Skeletal muscle cell (primary cell): ENCODE results near the gene SYT11.

Source experiments
- DNase-seq: peaks from one replicate; pipeline ENCODE4 v3.0.0-alpha.2; 2010; ENCODE audit warnings: low read depth
- H3K4me3 ChIP-seq: 2 replicates; pipeline ENCODE4 v1.5.1; 2011; ENCODE audit warnings: low read depth, mild to moderate bottlenecking, control low read depth, low read length, moderate library complexity

Gene SYT11

GRCh38 chr1:155931332-155932038 lies 72.1 kb downstream of the SYT11 start:
- no peak for DNase-seq
- peak overlapping the region; percentile 9 for H3K4me3 ChIP-seq

- no peak overlapping the region for H3K4me3 ChIP-seq
- DNase-seq, result no peak
Measured at GRCh38 chr1:155932081-155932480, 72.7 kb downstream of the SYT11 start.

DNA sequence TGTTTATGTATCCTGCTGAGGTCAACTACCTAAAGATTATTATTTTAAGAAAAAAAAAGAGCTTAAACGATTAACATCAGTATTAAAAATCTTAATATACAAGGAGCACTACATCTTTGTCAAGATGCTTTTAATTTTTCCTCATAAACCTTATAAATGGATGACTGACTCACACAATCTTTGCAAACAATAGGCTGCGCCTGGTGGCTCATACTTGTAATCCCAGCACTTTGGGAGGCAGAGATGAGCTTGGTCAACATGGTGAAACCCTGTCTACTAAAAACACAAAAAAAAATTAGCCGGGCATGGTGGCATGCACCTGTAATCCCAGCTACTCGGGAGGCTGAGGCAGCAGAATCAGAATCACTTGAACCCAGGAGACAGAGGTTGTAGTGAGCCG lies 73.1 kb downstream of the SYT11 start:
- DNase-seq, result no peak
- no peak overlapping the region for H3K4me3 ChIP-seq

DNA sequence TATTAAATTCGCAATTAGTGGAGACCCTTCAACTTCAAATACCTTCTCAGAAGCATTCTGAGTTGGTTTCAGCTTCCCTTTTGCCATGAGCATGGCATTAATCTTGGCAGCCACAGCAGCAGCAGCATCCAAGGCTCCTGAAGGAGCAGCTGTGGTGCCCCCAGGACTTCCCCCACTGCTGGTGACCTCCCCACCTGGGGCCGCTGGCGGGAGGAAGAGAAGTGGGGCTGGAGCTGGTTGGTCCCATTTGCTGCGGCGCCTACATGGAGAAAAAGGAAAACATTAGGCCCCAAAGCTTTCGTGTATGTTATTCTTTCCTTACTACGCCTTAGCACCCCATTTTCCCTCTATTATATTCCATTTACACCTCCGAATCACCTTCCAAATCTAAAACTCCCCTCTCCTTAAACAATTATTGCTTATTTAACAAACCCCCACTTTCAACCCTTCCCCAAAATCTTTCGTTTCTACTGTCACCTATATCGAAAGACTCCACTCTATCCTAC lies 74.3 kb downstream of the SYT11 start:
- DNase-seq, result no peak
- H3K4me3 ChIP-seq, result peak overlapping the region; percentile 82

DNA sequence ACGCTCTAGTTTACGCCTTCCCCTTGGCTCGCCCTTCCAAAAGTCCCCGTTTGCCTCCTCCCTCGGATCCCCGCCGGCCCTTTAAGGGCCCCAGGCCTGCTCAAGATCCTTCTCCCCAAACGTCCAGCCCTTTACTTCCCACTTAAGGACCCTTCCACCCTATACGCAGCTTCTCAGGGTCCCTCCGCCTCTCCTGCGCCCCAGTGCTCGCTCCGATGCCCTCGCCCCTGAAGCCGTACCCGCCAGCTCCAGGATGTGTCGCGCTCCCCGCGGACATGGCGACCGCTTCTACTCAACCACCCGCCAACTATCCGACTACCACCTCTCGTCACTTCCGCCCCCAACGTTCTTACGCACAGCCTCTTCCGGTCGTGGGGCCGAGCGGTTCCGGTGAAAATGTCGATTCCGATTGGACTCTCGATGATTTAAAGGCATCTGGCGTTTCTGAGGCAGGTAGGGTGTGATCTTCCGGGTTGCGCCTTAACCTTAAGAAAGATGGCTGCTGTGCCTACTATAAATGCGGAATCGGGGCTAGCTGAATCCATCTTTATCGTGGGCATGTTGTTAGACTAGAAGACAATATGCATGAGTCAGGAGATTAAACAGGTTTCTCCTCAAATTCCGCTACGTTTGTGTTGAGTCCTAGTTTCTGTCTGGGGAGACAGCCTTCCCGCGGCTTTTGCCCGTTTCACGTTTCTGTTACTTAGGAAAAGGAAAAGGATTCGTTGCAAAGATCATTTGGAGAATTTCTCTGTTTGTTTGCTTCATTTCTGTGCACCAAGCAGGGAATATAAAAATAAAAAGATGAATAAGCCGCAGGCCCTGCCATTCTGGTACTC lies 74.9 kb downstream of the SYT11 start, which contains the start of gene KHDC4:
Gene KHDC4 (minus strand): TSS at position 317 of the 839 bp plus-strand sequence. CDS start 40 bp downstream, at position 277.
- DNase-seq, result peak; percentile 94
- H3K4me3 ChIP-seq, result peak within 1 kb of the TSS; percentile 82
